Mesendoderm (in vitro differentiated cells): ENCODE results near the gene DUSP7. TPM values are rescaled to one million over a fixed set of nuclear protein-coding genes. Genes with fewer than 3 reads are reported as not detected.
A peak's percentile ranks its signal among the peaks of the same experiment; 100 is the strongest.

Source experiments
- DNase-seq: peaks from one replicate; pipeline ENCODE4 v3.0.0; 2013
- H2AK5ac ChIP-seq: 2 replicates; pipeline ENCODE4 v1.6.1; 2013; ENCODE audit warnings: low read length, inconsistent platforms
- H2BK120ac ChIP-seq: 2 replicates; pipeline ENCODE4 v1.6.1; 2013; ENCODE audit warnings: low read depth, mild to moderate bottlenecking, low read length, moderate library complexity, mixed read lengths
- H2BK15ac ChIP-seq: replicated peaks from 2 replicates; pipeline ENCODE4 v1.6.1; 2013; ENCODE audit warnings: low read depth, mild to moderate bottlenecking, moderate library complexity
- H2BK5ac ChIP-seq: 2 replicates; pipeline ENCODE4 v1.6.1; 2013; ENCODE audit warnings: low read length, inconsistent platforms
- H3K18ac ChIP-seq: 2 replicates; pipeline ENCODE4 v1.6.1; 2013; ENCODE audit warnings: mild to moderate bottlenecking, low read length, mixed read lengths
- H3K23ac ChIP-seq: one replicate; pipeline ENCODE4 v1.6.1; 2013; ENCODE audit warnings: low read length
- H3K27ac ChIP-seq: 2 replicates; pipeline ENCODE4 v1.5.1; 2013; ENCODE audit warnings: low read depth, mild to moderate bottlenecking, inconsistent platforms, low read length, moderate library complexity
- H3K27me3 ChIP-seq: 2 replicates; pipeline ENCODE4 v1.6.1; 2013; ENCODE audit warnings: low read length, control low read depth, mild to moderate bottlenecking, inconsistent platforms; ENCODE audit not compliant: insufficient read depth, poor library complexity
- H3K36me3 ChIP-seq: 2 replicates; pipeline ENCODE4 v1.6.1; 2013; ENCODE audit warnings: low read length, inconsistent platforms; ENCODE audit not compliant: control insufficient read depth, insufficient read depth
- H3K4ac ChIP-seq: one replicate; pipeline ENCODE4 v1.6.1; 2013; ENCODE audit warnings: low read depth, mild to moderate bottlenecking, low read length, moderate library complexity
- H3K4me1 ChIP-seq: 2 replicates; pipeline ENCODE4 v1.6.1; 2013; ENCODE audit warnings: low read depth, low read length, inconsistent platforms; ENCODE audit not compliant: control insufficient read depth
- H3K4me2 ChIP-seq: 2 replicates; pipeline ENCODE4 v1.6.1; 2013; ENCODE audit warnings: low read length
- H3K4me3 ChIP-seq: 2 replicates; pipeline ENCODE4 v1.5.1; 2013; ENCODE audit warnings: mild to moderate bottlenecking, low read length
- H3K56ac ChIP-seq: one replicate; pipeline ENCODE4 v1.6.1; 2013; ENCODE audit warnings: low read length
- H3K79me1 ChIP-seq: 2 replicates; pipeline ENCODE4 v1.6.1; 2013; ENCODE audit warnings: low read length, inconsistent platforms
- H3K79me2 ChIP-seq: 2 replicates; pipeline ENCODE4 v1.6.1; 2013; ENCODE audit warnings: mild to moderate bottlenecking, low read length; ENCODE audit not compliant: control insufficient read depth, insufficient read depth
- H3K9ac ChIP-seq: 2 replicates; pipeline ENCODE4 v1.6.1; 2013; ENCODE audit warnings: low read length, inconsistent platforms
- H4K5ac ChIP-seq: one replicate; pipeline ENCODE4 v1.6.1; 2013; ENCODE audit warnings: low read length
- H4K8ac ChIP-seq: one replicate; pipeline ENCODE4 v1.6.1; 2013; ENCODE audit warnings: low read depth, mild to moderate bottlenecking, control low read depth, low read length, moderate library complexity
- WGBS: extraction: QIAGEN DNeasy Blood & Tissue Kit; methylation state at CpG from one replicate; pipeline ENCODE4 v1.1.7; 2013; ENCODE audit warnings: low lambda C conversion rate, missing lambda C conversion rate; ENCODE audit not compliant: insufficient coverage; ENCODE audit errors: extremely low coverage; 5-methylcytosine and 5-hydroxymethylcytosine counted together
- polyA plus RNA-seq, 2 experiments: library from polyadenylated mRNA; stranded (reverse); fragments of 200-250 nt; gene quantifications; one replicate each; pipeline ENCODE4 v1.2.3, GENCODE V29; 2013

Gene DUSP7
- 13.1 TPM for polyA plus RNA-seq (2013, experiment 1 of 2)
- polyA plus RNA-seq (2013, experiment 2 of 2): 13.9 TPM

- Histone ChIP-seq H4K5ac (no peak within 1 kb of the TSS), H3K36me3 (peaks cover 3% of the 10 kb centered on the region), H2BK5ac (no peak within 1 kb of the TSS), H2BK120ac (peak within 1 kb of the TSS; percentile 2), H3K4me3 (peak within 1 kb of the TSS; percentile 78), H3K4me1 (peaks cover 5% of the 10 kb centered on the region), H3K18ac (peak within 1 kb of the TSS; percentile 34), H3K9ac (peak within 1 kb of the TSS; percentile 75), H4K8ac (no peak within 1 kb of the TSS), H3K27me3 (no peaks in the 10 kb centered on the region), H3K4ac (peak within 1 kb of the TSS; percentile 19), H3K23ac (peak within 1 kb of the TSS; percentile 30), H3K79me2 (no peaks in the 10 kb centered on the region), H2BK15ac (no peak within 1 kb of the TSS), H3K79me1 (peaks cover 8% of the 10 kb centered on the region), H2AK5ac (no peak within 1 kb of the TSS), H3K56ac (peak within 1 kb of the TSS; percentile 92), H3K4me2 (peak within 1 kb of the TSS; percentile 95), H3K27ac (no peak within 1 kb of the TSS)
- peak; percentile 63 for DNase-seq
- WGBS: no CpG with 5 or more reads among the region's 51 CpGs
Measured at GRCh38 chr3:52056521-52056967, at the start of gene DUSP7. DUSP7 (minus strand) TSS chr3:52056571; CDS start chr3:52056366, 205 bp downstream.

- no peaks in the 10 kb centered on the region for H3K36me3 ChIP-seq
- no peak overlapping the region for H3K9ac ChIP-seq
- H3K79me2 ChIP-seq: no peaks in the 10 kb centered on the region
- no peak overlapping the region for H3K27ac ChIP-seq
- H4K8ac ChIP-seq: no peak overlapping the region
- no peak overlapping the region for H3K4ac ChIP-seq
- no peak overlapping the region for H4K5ac ChIP-seq
- no peaks in the 10 kb centered on the region for H3K79me1 ChIP-seq
- H2BK5ac ChIP-seq: no peak overlapping the region
- no peak overlapping the region for H3K18ac ChIP-seq
- WGBS: no CpG with 5 or more reads among the region's 10 CpGs
- no peak overlapping the region for H3K4me3 ChIP-seq
- no peak overlapping the region for H3K56ac ChIP-seq
- H2AK5ac ChIP-seq: no peak overlapping the region
- no peak for DNase-seq
- H3K4me2 ChIP-seq: no peak overlapping the region
- no peak overlapping the region for H3K23ac ChIP-seq
- no peak overlapping the region for H2BK120ac ChIP-seq
- H3K27me3 ChIP-seq: no peaks in the 10 kb centered on the region
- no peak overlapping the region for H2BK15ac ChIP-seq
- no peaks in the 10 kb centered on the region for H3K4me1 ChIP-seq
Measured at GRCh38 chr3:52104684-52105640, 48.6 kb upstream of the DUSP7 start.

- H4K5ac ChIP-seq: no peak overlapping the region
- no peaks in the 10 kb centered on the region for H3K36me3 ChIP-seq
- H3K23ac ChIP-seq: no peak overlapping the region
- H2BK5ac ChIP-seq: no peak overlapping the region
- H4K8ac ChIP-seq: no peak overlapping the region
- H3K79me2 ChIP-seq: no peaks in the 10 kb centered on the region
- no peak overlapping the region for H2BK120ac ChIP-seq
- no peaks in the 10 kb centered on the region for H3K27me3 ChIP-seq
- DNase-seq: no peak
- WGBS: no CpG with 5 or more reads among the region's 4 CpGs
- H2AK5ac ChIP-seq: no peak overlapping the region
- H3K56ac ChIP-seq: no peak overlapping the region
- no peak overlapping the region for H3K27ac ChIP-seq
- H3K4me1 ChIP-seq: no peaks in the 10 kb centered on the region
- no peak overlapping the region for H3K9ac ChIP-seq
- no peak overlapping the region for H3K4ac ChIP-seq
- H3K79me1 ChIP-seq: no peaks in the 10 kb centered on the region
- H3K18ac ChIP-seq: no peak overlapping the region
- H3K4me2 ChIP-seq: no peak overlapping the region
- no peak overlapping the region for H2BK15ac ChIP-seq
- H3K4me3 ChIP-seq: no peak overlapping the region
Measured at GRCh38 chr3:52102934-52103333, 46.6 kb upstream of the DUSP7 start.

- no peak overlapping the region for H2BK5ac ChIP-seq
- H3K23ac ChIP-seq: no peak overlapping the region
- H3K4me3 ChIP-seq: no peak overlapping the region
- no peak overlapping the region for H3K9ac ChIP-seq
- no CpG with 5 or more reads among the region's 3 CpGs for WGBS
- no peak overlapping the region for H3K4ac ChIP-seq
- H4K5ac ChIP-seq: no peak overlapping the region
- no peaks in the 10 kb centered on the region for H3K79me1 ChIP-seq
- H2AK5ac ChIP-seq: no peak overlapping the region
- H3K4me2 ChIP-seq: no peak overlapping the region
- no peaks in the 10 kb centered on the region for H3K79me2 ChIP-seq
- no peak overlapping the region for H3K27ac ChIP-seq
- DNase-seq: no peak
- H2BK15ac ChIP-seq: no peak overlapping the region
- H2BK120ac ChIP-seq: no peak overlapping the region
- no peaks in the 10 kb centered on the region for H3K4me1 ChIP-seq
- no peak overlapping the region for H3K18ac ChIP-seq
- no peaks in the 10 kb centered on the region for H3K27me3 ChIP-seq
- peaks cover 2% of the 10 kb centered on the region for H3K36me3 ChIP-seq
- H4K8ac ChIP-seq: no peak overlapping the region
- no peak overlapping the region for H3K56ac ChIP-seq
Measured at GRCh38 chr3:52099001-52099401, 42.6 kb upstream of the DUSP7 start.

- Histone ChIP-seq H3K4me1 (no peaks in the 10 kb centered on the region), H3K79me2 (no peaks in the 10 kb centered on the region), H4K5ac (no peak overlapping the region), H3K56ac (no peak overlapping the region), H3K4me3 (no peak overlapping the region), H3K79me1 (no peaks in the 10 kb centered on the region), H3K4ac (no peak overlapping the region), H2BK120ac (no peak overlapping the region), H3K27ac (no peak overlapping the region), H2BK5ac (no peak overlapping the region), H3K36me3 (peaks cover 2% of the 10 kb centered on the region), H3K9ac (no peak overlapping the region), H3K4me2 (no peak overlapping the region), H3K23ac (no peak overlapping the region), H3K18ac (no peak overlapping the region), H2BK15ac (no peak overlapping the region), H2AK5ac (no peak overlapping the region), H3K27me3 (no peaks in the 10 kb centered on the region), H4K8ac (no peak overlapping the region)
- DNase-seq: no peak
- WGBS: no CpG with 5 or more reads among the region's 2 CpGs
Measured at GRCh38 chr3:52097851-52098507, 41.6 kb upstream of the DUSP7 start.
